Peyer's patch (tissue), 4 donors: ENCODE data around the gene CDK2.

Experiments
- POLR2A ChIP-seq, 2 donors: fragments of 450-650 bp; IDR thresholded peaks; one replicate each; pipeline ENCODE4 v1.5.1; 2017; ENCODE audit warnings: antibody characterized with exemption in 2 of 2, mild to moderate bottlenecking in 2 of 2, moderate library complexity in 2 of 2
- TF ChIP-seq, protein P1 (sequence below), 6 experiments: fragments of 450-650 bp in 4 of 6; fragments of 200-600 bp in 2 of 6; sonication (generic) in 1 of 6; IDR thresholded peaks; one replicate each; pipeline ENCODE4 v1.5.1; 2017 to 2019; ENCODE audit warnings: antibody characterized with exemption in 6 of 6, mild to moderate bottlenecking in 3 of 6, moderate library complexity in 1 of 6

- TF ChIP-seq, protein P1, sequence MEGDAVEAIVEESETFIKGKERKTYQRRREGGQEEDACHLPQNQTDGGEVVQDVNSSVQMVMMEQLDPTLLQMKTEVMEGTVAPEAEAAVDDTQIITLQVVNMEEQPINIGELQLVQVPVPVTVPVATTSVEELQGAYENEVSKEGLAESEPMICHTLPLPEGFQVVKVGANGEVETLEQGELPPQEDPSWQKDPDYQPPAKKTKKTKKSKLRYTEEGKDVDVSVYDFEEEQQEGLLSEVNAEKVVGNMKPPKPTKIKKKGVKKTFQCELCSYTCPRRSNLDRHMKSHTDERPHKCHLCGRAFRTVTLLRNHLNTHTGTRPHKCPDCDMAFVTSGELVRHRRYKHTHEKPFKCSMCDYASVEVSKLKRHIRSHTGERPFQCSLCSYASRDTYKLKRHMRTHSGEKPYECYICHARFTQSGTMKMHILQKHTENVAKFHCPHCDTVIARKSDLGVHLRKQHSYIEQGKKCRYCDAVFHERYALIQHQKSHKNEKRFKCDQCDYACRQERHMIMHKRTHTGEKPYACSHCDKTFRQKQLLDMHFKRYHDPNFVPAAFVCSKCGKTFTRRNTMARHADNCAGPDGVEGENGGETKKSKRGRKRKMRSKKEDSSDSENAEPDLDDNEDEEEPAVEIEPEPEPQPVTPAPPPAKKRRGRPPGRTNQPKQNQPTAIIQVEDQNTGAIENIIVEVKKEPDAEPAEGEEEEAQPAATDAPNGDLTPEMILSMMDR (IDR thresholded peaks at IDR 0.05): no peak
- TF ChIP-seq POLR2A (IDR thresholded peaks at IDR 0.05): no peak
These were observed 4.1 kb downstream of the CDK2 start for GRCh38 chr12:55970775-55971174.
